ENCODE measurements around the gene SLC5A12.

Gene SLC5A12

GRCh38 chr11:26719998-26720397 lies 1.9 kb downstream of the SLC5A12 start:
- H3K4me3 ChIP-seq (ENCODE audit: low read length): no peak overlapping the region
- TF ChIP-seq CTCF (conservative IDR thresholded peaks at IDR 0.05; ENCODE audit: low read length): no peak
- no peak for DNase-seq (ENCODE audit: low read depth)

GRCh38 chr11:26719289-26719973 lies 2.4 kb downstream of the SLC5A12 start:
- H3K4me3 ChIP-seq (ENCODE audit: low read length): no peak overlapping the region
- no peak for TF ChIP-seq CTCF (conservative IDR thresholded peaks at IDR 0.05; ENCODE audit: low read length)
- no peak for DNase-seq (ENCODE audit: low read depth)

- no peak for DNase-seq (ENCODE audit: low read depth)
- no peak overlapping the region for H3K4me3 ChIP-seq (ENCODE audit: low read length)
- TF ChIP-seq CTCF (conservative IDR thresholded peaks at IDR 0.05; ENCODE audit: low read length): no peak
Observed at GRCh38 chr11:26717771-26718170, 4.1 kb downstream of the SLC5A12 start.

GRCh38 chr11:26715133-26715532 lies 6.7 kb downstream of the SLC5A12 start:
- no peak for TF ChIP-seq CTCF (conservative IDR thresholded peaks at IDR 0.05; ENCODE audit: low read length)
- no peak overlapping the region for H3K4me3 ChIP-seq (ENCODE audit: low read length)
- no peak for DNase-seq (ENCODE audit: low read depth)

GRCh38 chr11:26712497-26712896 lies 9.4 kb downstream of the SLC5A12 start:
- no peak for TF ChIP-seq CTCF (conservative IDR thresholded peaks at IDR 0.05; ENCODE audit: low read length)
- H3K4me3 ChIP-seq (ENCODE audit: low read length): no peak overlapping the region
- no peak for DNase-seq (ENCODE audit: low read depth)

GRCh38 chr11:26710489-26710888 lies 11.4 kb downstream of the SLC5A12 start:
- TF ChIP-seq CTCF (conservative IDR thresholded peaks at IDR 0.05; ENCODE audit: low read length): no peak
- H3K4me3 ChIP-seq (ENCODE audit: low read length): no peak overlapping the region
- DNase-seq (ENCODE audit: low read depth): no peak

- H3K4me3 ChIP-seq (ENCODE audit: low read length): no peak overlapping the region
- no peak for TF ChIP-seq CTCF (conservative IDR thresholded peaks at IDR 0.05; ENCODE audit: low read length)
- no peak for DNase-seq (ENCODE audit: low read depth)
Observed at GRCh38 chr11:26708736-26709456, 13.0 kb downstream of the SLC5A12 start.

Data from AG10803 (cell line).